Endothelial cell of umbilical vein (primary cell): ENCODE measurements around the gene KDM3B. TPM values are rescaled to one million over a fixed set of nuclear protein-coding genes. Genes with fewer than 3 reads are reported as not detected.

Experiments
- BruUV-seq: library from RNA; stranded (reverse); fragments of 400-500 nt; replicated peaks from 2 replicates; lab custom pipeline; 2021; lab: Mats Ljungman, UMichigan
- CTCF ChIA-PET: fragments of 300-600, 350-600 bp; sonication (Branson Sonifier 250); formaldehyde crosslinking; loops from one replicate; lab custom pipeline; 2021; ENCODE audit warnings: antibody characterized with exemption, inconsistent platforms; lab: Charles Lee
- POLR2A ChIA-PET: fragments of 300-600, 350-600 bp; sonication (Branson Sonifier 250); formaldehyde crosslinking; loops from one replicate; lab custom pipeline; 2021; ENCODE audit warnings: antibody characterized with exemption, inconsistent platforms; lab: Charles Lee
- DNase-seq: peaks from one replicate; pipeline ENCODE4 v3.0.0-alpha.2; 2011; ENCODE audit warnings: low read depth, low spot score
- FAIRE-seq: peaks from 2 replicates; lab custom pipeline; 2011; peaks lifted over from hg19 to GRCh38; lab: Jason Lieb, UNC
- H2AFZ ChIP-seq: 2 replicates; pipeline ENCODE4 v1.6.0; 2012; ENCODE audit warnings: low read depth, low read length, control low read depth, inconsistent platforms
- H3K27ac ChIP-seq: 2 replicates; pipeline ENCODE4 v1.5.1; 2011; ENCODE audit warnings: low read depth, mild to moderate bottlenecking, control low read depth, low read length, moderate library complexity; ENCODE audit not compliant: insufficient read depth
- H3K27me3 ChIP-seq, 2 experiments: 2 replicates each; pipeline versions ENCODE4 v1.6.0 to v1.6.1; 2011; ENCODE audit warnings: low read length in 2 of 2, mixed read lengths in 1 of 2; ENCODE audit not compliant: control insufficient read depth in 2 of 2, insufficient read depth in 2 of 2
- H3K36me3 ChIP-seq, 2 experiments: 2 replicates in 1 of 2; 3 replicates in 1 of 2; pipeline ENCODE4 v1.5.1; 2011; ENCODE audit warnings: low read length in 2 of 2, mild to moderate bottlenecking in 1 of 2, moderate library complexity in 1 of 2; ENCODE audit not compliant: control insufficient read depth in 2 of 2, insufficient read depth in 2 of 2; ENCODE audit errors: extremely low read depth in 1 of 2
- H3K4me1 ChIP-seq: 3 replicates; pipeline ENCODE4 v1.5.1; 2011; ENCODE audit warnings: mild to moderate bottlenecking, low read length; ENCODE audit not compliant: control insufficient read depth, insufficient read depth; ENCODE audit errors: extremely low read depth
- H3K4me2 ChIP-seq: 2 replicates; pipeline ENCODE4 v1.6.1; 2011; ENCODE audit warnings: low read length, control low read depth, mixed read lengths; ENCODE audit not compliant: insufficient read depth
- H3K4me3 ChIP-seq, 3 experiments: fragments of 200-600 bp in 1 of 3; sonication (generic), shearing (Covaris generic) in 1 of 3; replicated peaks in 1 of 3; 2 replicates each; pipeline ENCODE4 v1.5.1; 2011 to 2016; ENCODE audit warnings: control low read depth in 3 of 3, low read length in 3 of 3, mild to moderate bottlenecking in 2 of 3, inconsistent platforms in 1 of 3, low read depth in 1 of 3, moderate library complexity in 1 of 3; ENCODE audit not compliant: insufficient read depth in 1 of 3
- H3K79me2 ChIP-seq: 2 replicates; pipeline ENCODE4 v1.6.0; 2012; ENCODE audit warnings: low read length, inconsistent platforms; ENCODE audit not compliant: control insufficient read depth, insufficient read depth
- H3K9ac ChIP-seq: replicated peaks from 2 replicates; pipeline ENCODE3; 2011; ENCODE audit warnings: low read length, control low read depth; ENCODE audit not compliant: insufficient read depth; ENCODE audit errors: extremely low read depth
- H3K9me1 ChIP-seq: replicated peaks from 3 replicates; pipeline ENCODE4 v1.6.0; 2011; ENCODE audit warnings: mild to moderate bottlenecking, low read length; ENCODE audit not compliant: control insufficient read depth, insufficient read depth; ENCODE audit errors: extremely low read depth
- H3K9me3 ChIP-seq: replicated peaks from 2 replicates; pipeline ENCODE4 v1.5.1; 2012; ENCODE audit warnings: low read length, inconsistent platforms; ENCODE audit not compliant: control insufficient read depth, insufficient read depth
- H4K20me1 ChIP-seq: replicated peaks from 2 replicates; pipeline ENCODE3; 2011; ENCODE audit warnings: mild to moderate bottlenecking, low read length; ENCODE audit not compliant: control insufficient read depth, insufficient read depth; ENCODE audit errors: extremely low read depth
- EZH2 ChIP-seq: IDR thresholded peaks from 2 replicates; pipeline ENCODE4 v1.6.1; 2012; ENCODE audit warnings: borderline replicate concordance, low read depth, mild to moderate bottlenecking, moderate library complexity, low read length, inconsistent platforms; ENCODE audit not compliant: severe bottlenecking
- FOS ChIP-seq: IDR thresholded peaks from 2 replicates; pipeline ENCODE4 v1.6.1; 2011; ENCODE audit warnings: mild to moderate bottlenecking, low read length, moderate library complexity, borderline replicate concordance; ENCODE audit not compliant: insufficient read depth
- GATA2 ChIP-seq: IDR thresholded peaks from 2 replicates; pipeline ENCODE4 v1.7.0; 2011; ENCODE audit warnings: low read depth, mild to moderate bottlenecking, moderate library complexity, mixed read lengths, low read length; ENCODE audit not compliant: insufficient read length, insufficient read depth
- JUN ChIP-seq: IDR thresholded peaks from 2 replicates; pipeline ENCODE4 v1.6.1; 2011; ENCODE audit warnings: borderline replicate concordance, low read depth; ENCODE audit not compliant: insufficient read length, insufficient read depth
- MYC ChIP-seq: IDR thresholded peaks from one replicate; pipeline ENCODE4 v1.6.1; 2011; ENCODE audit warnings: mild to moderate bottlenecking, low read depth, low read length
- POLR2A ChIP-seq: IDR thresholded peaks from 2 replicates; pipeline ENCODE4 v1.6.1; 2012; ENCODE audit warnings: low read depth, mild to moderate bottlenecking, control low read depth, low read length
- POLR2AphosphoS5 ChIP-seq: IDR thresholded peaks from 2 replicates; pipeline ENCODE4 v1.6.1; 2012; ENCODE audit warnings: low read depth, mild to moderate bottlenecking, control low read depth, low read length, moderate library complexity; ENCODE audit not compliant: insufficient read depth
- dilution Hi-C: fragments of 300-500 bp; cut with MboI; formaldehyde crosslinking; loops from one replicate; pipeline ENCODE4 v1.15.0; 2019; ENCODE audit warnings: low sequenced_read_pairs; ENCODE audit not compliant: extremely low pct_ligation_motif_present
- intact Hi-C: fragments of 100-400 bp; cut with micrococcal nuclease; formaldehyde crosslinking; loops from one replicate; pipeline ENCODE4 v1.10.0; 2022
- polyA plus RNA-seq, 4 experiments: library from polyadenylated mRNA; depleted of rRNA in 3 of 4; stranded (reverse) in 3 of 4; unstranded in 1 of 4; fragments of >200 nt; gene quantifications; 2 replicates each; pipeline versions ENCODE4 v1.2.1 to v1.2.3, GENCODE V29; 2011 to 2012; ENCODE audit warnings: missing spikeins in 1 of 4
- total RNA-seq: library from RNA; stranded (reverse); gene quantifications from 2 replicates; pipeline ENCODE4 v1.2.3, GENCODE V29; 2021
- TF ChIP-seq, protein P1 (sequence below): IDR thresholded peaks from 2 replicates; pipeline ENCODE4 v1.6.1; 2011; ENCODE audit not compliant: insufficient read depth, insufficient read length
- TF ChIP-seq, protein P2 (sequence below), 2 donors: IDR thresholded peaks; 1 replicate in 1 of 2; 2 replicates in 1 of 2; pipeline ENCODE4 v1.5.1; 2011; ENCODE audit warnings: low read length in 2 of 2, mild to moderate bottlenecking in 2 of 2, moderate library complexity in 2 of 2, control low read depth in 1 of 2, inconsistent platforms in 1 of 2, low read depth in 1 of 2; ENCODE audit not compliant: insufficient read depth in 1 of 2; ENCODE audit errors: extremely low read depth in 1 of 2

The KDM3B gene
- total and polyA plus RNA-seq, 2 donors (not counting 3 experiments of a cell fraction or from before 2014, with no cell fraction given), result 19.0 to 55.7 TPM

DNA sequence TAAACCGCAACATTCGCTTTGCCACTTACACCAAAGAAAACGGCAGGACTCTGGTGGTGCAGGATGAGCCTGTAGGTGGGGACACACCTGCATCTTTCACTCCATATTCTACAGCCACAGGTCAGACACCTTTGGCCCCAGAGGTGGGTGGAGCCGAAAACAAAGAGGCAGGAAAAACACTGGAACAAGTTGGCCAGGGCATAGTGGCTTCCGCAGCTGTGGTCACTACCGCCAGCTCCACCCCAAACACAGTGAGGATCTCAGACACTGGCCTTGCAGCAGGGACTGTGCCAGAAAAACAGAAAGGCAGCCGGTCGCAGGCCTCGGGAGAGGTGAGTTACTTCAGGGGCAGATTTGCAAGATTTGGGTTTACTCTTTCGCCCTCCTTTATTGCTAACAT, 33.8 kb downstream of the KDM3B start:
- CTCF ChIA-PET, result interaction anchor here (0.8 to 1.6 kb wide), 2 partner anchors 27 to 32 kb away, joined by 3 to 8 read pairs; no protein-coding TSS in a partner anchor

More for the DNA sequence above, 33.8 kb downstream of the KDM3B start:
- FAIRE-seq, result peak; percentile 15
- no peaks in the 10 kb centered on the region for H3K9me1 ChIP-seq
- H3K4me1 ChIP-seq, result peaks cover 13% of the 10 kb centered on the region
- no peaks in the 10 kb centered on the region for H3K79me2 ChIP-seq
- intact Hi-C loops (no loop called here), dilution Hi-C loops (no loop called here)
- H4K20me1 ChIP-seq, result no peaks in the 10 kb centered on the region
- H3K9me3 ChIP-seq, result no peaks in the 10 kb centered on the region
- no peak overlapping the region for H3K4me3 ChIP-seq
- H2AFZ ChIP-seq, result no peak overlapping the region
- POLR2A ChIA-PET, result no interaction called here
- TF ChIP-seq GATA2 (no peak), FOS (no peak), POLR2A (no peak), EZH2 (no peak), POLR2AphosphoS5 (no peak), JUN (no peak), MYC (no peak)
- TF ChIP-seq, protein P1, sequence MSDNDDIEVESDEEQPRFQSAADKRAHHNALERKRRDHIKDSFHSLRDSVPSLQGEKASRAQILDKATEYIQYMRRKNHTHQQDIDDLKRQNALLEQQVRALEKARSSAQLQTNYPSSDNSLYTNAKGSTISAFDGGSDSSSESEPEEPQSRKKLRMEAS, result no peak
- TF ChIP-seq, protein P2, sequence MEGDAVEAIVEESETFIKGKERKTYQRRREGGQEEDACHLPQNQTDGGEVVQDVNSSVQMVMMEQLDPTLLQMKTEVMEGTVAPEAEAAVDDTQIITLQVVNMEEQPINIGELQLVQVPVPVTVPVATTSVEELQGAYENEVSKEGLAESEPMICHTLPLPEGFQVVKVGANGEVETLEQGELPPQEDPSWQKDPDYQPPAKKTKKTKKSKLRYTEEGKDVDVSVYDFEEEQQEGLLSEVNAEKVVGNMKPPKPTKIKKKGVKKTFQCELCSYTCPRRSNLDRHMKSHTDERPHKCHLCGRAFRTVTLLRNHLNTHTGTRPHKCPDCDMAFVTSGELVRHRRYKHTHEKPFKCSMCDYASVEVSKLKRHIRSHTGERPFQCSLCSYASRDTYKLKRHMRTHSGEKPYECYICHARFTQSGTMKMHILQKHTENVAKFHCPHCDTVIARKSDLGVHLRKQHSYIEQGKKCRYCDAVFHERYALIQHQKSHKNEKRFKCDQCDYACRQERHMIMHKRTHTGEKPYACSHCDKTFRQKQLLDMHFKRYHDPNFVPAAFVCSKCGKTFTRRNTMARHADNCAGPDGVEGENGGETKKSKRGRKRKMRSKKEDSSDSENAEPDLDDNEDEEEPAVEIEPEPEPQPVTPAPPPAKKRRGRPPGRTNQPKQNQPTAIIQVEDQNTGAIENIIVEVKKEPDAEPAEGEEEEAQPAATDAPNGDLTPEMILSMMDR (IDR thresholded peaks at IDR 0.05; ENCODE audit: extremely low read depth in 1 of 2, insufficient read depth in 1 of 2, low read depth in 1 of 2, low read length in 2 of 2), result no peak
- peaks cover 3 to 7% of the 10 kb centered on the region in 2 experiments for H3K36me3 ChIP-seq
- BruUV-seq, result no TSS peak
- no peak overlapping the region for H3K27ac ChIP-seq
- H3K27me3 ChIP-seq, result no peaks in the 10 kb centered on the region
- peak; percentile 35 for DNase-seq
- H3K9ac ChIP-seq, result no peak overlapping the region
- H3K4me2 ChIP-seq, result no peak overlapping the region
